ENCODE data around the gene KBTBD6. TPM values are rescaled to one million over a fixed set of nuclear protein-coding genes. Genes with fewer than 3 reads are reported as not detected.

Gene KBTBD6
- total RNA-seq, 1 experiment from 2014 or later: 5.1 TPM

DNA sequence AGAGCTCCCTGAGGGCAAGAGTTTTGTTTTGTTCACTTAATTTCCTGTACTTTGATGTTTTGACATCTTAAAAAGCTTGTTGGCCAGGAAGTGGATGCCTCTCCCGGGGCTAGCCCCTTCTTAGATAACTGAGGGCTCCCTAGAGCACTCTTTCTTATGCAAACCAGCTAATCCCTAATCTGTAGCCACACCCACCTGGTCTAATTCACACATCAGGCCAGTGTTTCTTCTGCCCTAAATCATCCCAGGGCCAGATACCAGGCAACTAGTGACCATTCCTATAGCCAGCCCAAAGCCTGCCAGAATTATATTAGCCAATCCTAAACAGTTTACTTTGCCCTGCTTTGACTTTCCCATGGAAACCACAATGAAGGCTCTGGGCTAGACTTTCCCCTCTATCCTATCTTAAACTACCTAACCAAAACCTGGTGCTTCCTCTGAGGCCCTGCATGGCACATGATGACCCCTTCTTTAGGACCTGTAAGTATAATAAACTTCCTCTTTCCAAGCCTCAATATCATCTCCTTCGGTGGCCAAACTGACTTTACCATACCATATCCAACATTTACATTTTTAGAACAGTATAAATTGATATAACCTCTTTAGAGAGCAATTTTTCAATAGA, 46.5 kb downstream of the KBTBD6 start:
- Histone ChIP-seq H3K9me2 (replicated peaks; ENCODE audit: low read length) (no peaks in the 10 kb centered on the region), H3K9me3 (ENCODE audit: low read length) (no peaks in the 10 kb centered on the region), H3K4me1 (ENCODE audit: insufficient read depth, low read length) (no peaks in the 10 kb centered on the region), H3K9ac (ENCODE audit: low read length) (no peak overlapping the region), H2AFZ (ENCODE audit: low read length) (no peak overlapping the region), H3K36me3 (ENCODE audit: low read depth, low read length) (no peaks in the 10 kb centered on the region; the same call in 1 of the 2 replicates), H3K27ac (ENCODE audit: low read length) (no peak overlapping the region), H4K20me1 (ENCODE audit: low read length) (no peaks in the 10 kb centered on the region), H3K79me2 (ENCODE audit: low read length) (no peaks in the 10 kb centered on the region), H3F3A (ENCODE audit: low read length, unreplicated experiment) (no peaks in the 10 kb centered on the region), H3K4me2 (ENCODE audit: low read length) (no peak overlapping the region), H3K27me3 (ENCODE audit: low read length) (no peaks in the 10 kb centered on the region), H3K4me3 (ENCODE audit: low read length) (no peak overlapping the region)
- TF ChIP-seq, protein P1, sequence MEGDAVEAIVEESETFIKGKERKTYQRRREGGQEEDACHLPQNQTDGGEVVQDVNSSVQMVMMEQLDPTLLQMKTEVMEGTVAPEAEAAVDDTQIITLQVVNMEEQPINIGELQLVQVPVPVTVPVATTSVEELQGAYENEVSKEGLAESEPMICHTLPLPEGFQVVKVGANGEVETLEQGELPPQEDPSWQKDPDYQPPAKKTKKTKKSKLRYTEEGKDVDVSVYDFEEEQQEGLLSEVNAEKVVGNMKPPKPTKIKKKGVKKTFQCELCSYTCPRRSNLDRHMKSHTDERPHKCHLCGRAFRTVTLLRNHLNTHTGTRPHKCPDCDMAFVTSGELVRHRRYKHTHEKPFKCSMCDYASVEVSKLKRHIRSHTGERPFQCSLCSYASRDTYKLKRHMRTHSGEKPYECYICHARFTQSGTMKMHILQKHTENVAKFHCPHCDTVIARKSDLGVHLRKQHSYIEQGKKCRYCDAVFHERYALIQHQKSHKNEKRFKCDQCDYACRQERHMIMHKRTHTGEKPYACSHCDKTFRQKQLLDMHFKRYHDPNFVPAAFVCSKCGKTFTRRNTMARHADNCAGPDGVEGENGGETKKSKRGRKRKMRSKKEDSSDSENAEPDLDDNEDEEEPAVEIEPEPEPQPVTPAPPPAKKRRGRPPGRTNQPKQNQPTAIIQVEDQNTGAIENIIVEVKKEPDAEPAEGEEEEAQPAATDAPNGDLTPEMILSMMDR (conservative IDR thresholded peaks at IDR 0.05; ENCODE audit: low read depth, low read length): no peak
- TF ChIP-seq EZH2 (IDR thresholded peaks at IDR 0.05; ENCODE audit: low read length, unreplicated experiment) (no peak), EZH2phosphoT487 (IDR thresholded peaks at IDR 0.05; ENCODE audit: borderline replicate concordance, low read length) (no peak)
- POLR2A ChIA-PET (ENCODE audit: unreplicated experiment): no interaction called here
- intact Hi-C loops (cut with micrococcal nuclease): no loop called here
- DNase-seq (no peak), ATAC-seq (no peak)
- CTCF ChIA-PET: no interaction called here
- TSS peak; percentile 20 for BruUV-seq (replicated peaks)

DNA sequence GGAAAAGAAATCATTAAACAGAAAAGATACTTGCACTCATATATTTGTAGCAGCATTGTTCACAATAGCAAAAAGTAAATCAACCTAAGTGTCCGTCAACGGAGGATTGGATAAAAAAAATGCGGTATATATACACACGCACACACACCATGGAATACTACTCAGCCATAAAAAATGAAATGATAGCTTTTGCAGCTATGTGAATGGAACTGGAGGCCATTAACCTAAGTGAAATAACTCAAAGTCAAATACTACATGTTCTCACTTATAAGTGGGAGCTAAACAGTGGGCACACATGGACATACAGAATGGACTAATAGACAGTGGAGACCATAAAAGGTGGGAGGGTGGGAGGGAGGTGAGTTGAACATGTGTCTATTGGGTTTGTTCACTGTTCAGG, 52.9 kb downstream of the KBTBD6 start:
- no TSS peak for BruUV-seq (replicated peaks)
- ChIA-PET CTCF (no interaction called here), POLR2A (ENCODE audit: unreplicated experiment) (no interaction called here)
- H3K9me3 ChIP-seq (ENCODE audit: low read length): no peaks in the 10 kb centered on the region
- no peaks in the 10 kb centered on the region for H3K27me3 ChIP-seq (ENCODE audit: low read length)
- H3K4me1 ChIP-seq (ENCODE audit: insufficient read depth, low read length): no peaks in the 10 kb centered on the region
- ATAC-seq (no peak), DNase-seq (no peak)
- H2AFZ ChIP-seq (ENCODE audit: low read length): no peak overlapping the region
- intact Hi-C loops (cut with micrococcal nuclease): no loop called here
- H3K36me3 ChIP-seq (ENCODE audit: low read depth, low read length): peaks cover 25% of the 10 kb centered on the region; the same call in 1 of the 2 replicates
- H3K79me2 ChIP-seq (ENCODE audit: low read length): no peaks in the 10 kb centered on the region
- H3K9me2 ChIP-seq (replicated peaks; ENCODE audit: low read length): no peaks in the 10 kb centered on the region
- TF ChIP-seq, protein P1 (conservative IDR thresholded peaks at IDR 0.05; ENCODE audit: low read depth, low read length): no peak
- TF ChIP-seq EZH2phosphoT487 (IDR thresholded peaks at IDR 0.05; ENCODE audit: borderline replicate concordance, low read length): no peak
- TF ChIP-seq EZH2 (IDR thresholded peaks at IDR 0.05; ENCODE audit: low read length, unreplicated experiment): no peak
- no peak overlapping the region for H3K9ac ChIP-seq (ENCODE audit: low read length)
- no peak overlapping the region for H3K27ac ChIP-seq (ENCODE audit: low read length)
- H3K4me2 ChIP-seq (ENCODE audit: low read length): no peak overlapping the region
- no peaks in the 10 kb centered on the region for H3F3A ChIP-seq (ENCODE audit: low read length, unreplicated experiment)
- H3K4me3 ChIP-seq (ENCODE audit: low read length): no peak overlapping the region
- H4K20me1 ChIP-seq (ENCODE audit: low read length): no peaks in the 10 kb centered on the region

Small RNA genes within 50 kb of the gene (microRNA-seq; reads per million reads assigned to microRNA genes)
- gene MIR3168 (ENCODE audit: unreplicated experiment): not detected

Other genes with a start within 250 kb of the KBTBD6 start
- gene ELF1, start 113.5 kb downstream of the KBTBD6 start, total RNA-seq (2014; rRNA removed): 15.3 and 17.7 TPM in 2 replicates
- gene WBP4, start 71.3 kb downstream of the KBTBD6 start, total RNA-seq (2014; rRNA removed): 6.4 and 7.3 TPM in 2 replicates
- 1.0 and 1.6 TPM in 2 replicates for gene KBTBD7, start 61.8 kb upstream of the KBTBD6 start, total RNA-seq (2014; rRNA removed)
- 4.7 and 8.2 TPM in 2 replicates for gene MTRF1, start 130.8 kb upstream of the KBTBD6 start, total RNA-seq (2014; rRNA removed)
- gene NAA16, start 178.5 kb upstream of the KBTBD6 start, total RNA-seq (2014; rRNA removed): 9.8 and 11.3 TPM in 2 replicates

Data from PC-3 (cell line).